Stimulated activated CD4-positive, alpha-beta T cell treated with anti-CD3 and anti-CD28 coated beads, Interleukin-4, amount 100 ng/mL, for 1 hour (primary cell): ENCODE data around the gene KCNQ5.

Experiments
- DNase-seq: peaks from one replicate; pipeline ENCODE4 v3.0.0-alpha.2; 2020

The KCNQ5 gene

DNA sequence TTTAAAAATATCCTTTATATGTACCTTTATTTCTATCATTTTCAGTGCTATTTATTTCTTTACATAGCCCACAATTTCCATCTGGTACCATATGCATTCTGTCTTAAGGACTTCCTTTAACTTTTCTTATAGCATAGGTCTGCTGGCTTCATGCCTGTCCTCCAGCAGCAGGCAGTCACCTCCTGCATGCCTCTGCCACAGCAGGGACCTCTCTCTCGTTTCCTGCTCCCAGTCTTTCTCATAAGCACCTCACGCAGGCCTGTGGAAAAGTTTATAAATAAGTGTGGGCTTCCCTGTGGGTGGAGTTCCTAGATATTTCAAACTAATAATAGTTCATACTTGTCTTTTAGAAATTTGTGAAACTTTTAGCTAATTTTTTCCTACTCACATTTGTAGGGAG is 133.9 kb downstream of the KCNQ5 start:
- no peak for DNase-seq

DNA sequence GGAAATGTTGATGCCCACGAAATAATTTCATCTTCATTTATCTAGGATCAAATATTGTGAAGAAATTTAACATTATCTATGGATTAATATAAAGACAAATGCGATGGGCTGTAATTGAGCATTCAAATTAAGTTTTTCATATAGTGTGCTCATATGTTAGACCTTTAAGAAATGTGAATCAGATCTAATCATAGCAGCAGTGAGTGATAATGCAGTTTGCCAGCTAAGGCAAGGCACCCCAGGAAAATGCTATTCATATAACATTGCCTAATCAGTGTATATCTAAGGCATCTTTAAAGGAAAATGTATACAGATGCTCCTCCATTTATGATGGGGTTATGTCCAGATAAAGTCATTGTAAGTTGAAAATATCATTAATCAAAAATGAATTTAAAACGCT is 135.2 kb downstream of the KCNQ5 start:
- no peak for DNase-seq

DNA sequence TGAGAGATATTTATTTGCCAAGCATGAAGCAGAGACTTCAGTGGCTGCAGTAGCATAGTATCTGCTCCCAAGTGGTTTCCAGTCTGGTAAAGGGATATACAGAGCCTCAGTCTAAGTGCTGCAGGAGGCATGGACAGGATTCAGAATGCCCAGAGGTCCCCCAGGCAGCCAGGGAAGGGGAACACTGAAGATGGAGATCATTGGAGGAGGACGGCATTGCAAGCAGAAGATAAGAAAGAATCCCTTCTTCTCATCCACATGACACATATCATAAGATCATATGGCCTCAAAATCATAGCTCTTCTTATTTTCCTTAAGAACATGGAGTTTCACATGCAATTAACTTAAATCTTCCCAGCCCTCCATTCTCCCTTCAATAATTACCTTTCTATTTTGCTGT is 136.1 kb downstream of the KCNQ5 start:
- no peak for DNase-seq

DNA sequence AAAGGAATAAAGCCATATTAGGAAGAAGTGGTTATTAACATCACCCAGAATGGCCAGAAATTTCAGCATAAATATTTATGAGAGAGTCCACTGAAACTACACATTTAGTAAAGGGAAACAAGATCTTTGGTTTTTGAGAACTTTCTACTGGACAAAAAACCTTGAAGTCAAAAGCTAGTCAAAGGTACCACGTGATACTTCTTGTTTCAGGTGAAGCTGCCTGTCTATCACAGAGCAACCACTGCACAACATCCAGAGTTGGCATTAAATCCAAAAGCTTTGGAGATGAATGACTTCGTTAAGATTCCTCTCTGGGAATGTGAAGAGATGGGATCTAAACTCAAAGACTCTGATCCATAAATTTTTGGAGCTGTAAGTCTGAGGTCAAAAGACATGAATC is 137.0 kb downstream of the KCNQ5 start:
- no peak for DNase-seq

DNA sequence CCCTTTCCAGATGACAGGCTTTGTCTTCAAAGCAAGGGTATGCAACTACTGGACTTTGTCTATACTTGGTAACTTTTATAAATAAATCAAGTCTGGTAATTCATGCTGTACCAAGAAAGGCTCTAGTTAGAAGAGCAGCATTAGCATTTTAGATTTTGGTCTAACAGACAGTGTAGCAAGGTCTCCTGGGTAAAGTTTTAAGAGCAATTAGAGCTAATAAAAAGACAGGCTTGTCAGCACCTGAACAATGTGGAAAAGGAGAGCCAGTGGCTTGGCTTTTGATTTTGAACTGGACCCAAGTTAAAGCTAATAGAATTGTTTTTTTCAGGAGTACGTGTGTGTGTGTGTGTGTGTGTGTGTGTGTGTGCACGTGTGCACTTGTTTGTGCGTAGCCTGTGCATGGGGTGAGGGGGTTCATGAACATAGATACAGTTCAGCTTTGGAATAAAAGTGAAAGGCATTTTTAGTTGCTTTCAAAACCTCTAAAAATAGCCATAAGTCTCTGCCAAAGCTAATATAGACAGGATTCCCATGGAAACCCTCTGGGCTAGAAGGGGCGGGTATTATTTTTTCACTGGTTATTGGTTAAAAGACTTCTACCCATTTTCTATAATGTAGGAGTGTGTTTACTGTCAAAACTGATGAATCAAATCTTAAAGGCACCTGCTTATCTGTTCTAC is 138.4 kb downstream of the KCNQ5 start:
- no peak for DNase-seq

DNA sequence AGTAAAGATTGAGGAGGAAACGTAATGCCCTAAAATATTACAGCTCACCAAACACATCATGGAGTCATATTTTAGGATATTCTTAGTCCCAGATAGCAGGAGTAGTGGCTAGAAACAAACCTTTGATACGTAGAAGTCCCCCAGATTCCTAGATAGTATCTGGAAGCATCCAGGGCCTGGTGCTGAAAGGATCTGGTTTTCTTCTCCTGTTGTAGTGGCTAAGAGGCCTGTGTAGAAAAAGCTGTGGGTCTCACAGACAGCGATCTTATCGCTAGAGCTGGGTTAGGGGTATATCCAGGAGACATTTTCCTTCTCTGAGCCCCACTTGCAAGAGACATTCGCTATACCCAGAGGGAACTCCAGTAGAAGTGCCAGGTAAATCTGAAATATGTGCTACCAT is 139.9 kb downstream of the KCNQ5 start:
- no peak for DNase-seq

DNA sequence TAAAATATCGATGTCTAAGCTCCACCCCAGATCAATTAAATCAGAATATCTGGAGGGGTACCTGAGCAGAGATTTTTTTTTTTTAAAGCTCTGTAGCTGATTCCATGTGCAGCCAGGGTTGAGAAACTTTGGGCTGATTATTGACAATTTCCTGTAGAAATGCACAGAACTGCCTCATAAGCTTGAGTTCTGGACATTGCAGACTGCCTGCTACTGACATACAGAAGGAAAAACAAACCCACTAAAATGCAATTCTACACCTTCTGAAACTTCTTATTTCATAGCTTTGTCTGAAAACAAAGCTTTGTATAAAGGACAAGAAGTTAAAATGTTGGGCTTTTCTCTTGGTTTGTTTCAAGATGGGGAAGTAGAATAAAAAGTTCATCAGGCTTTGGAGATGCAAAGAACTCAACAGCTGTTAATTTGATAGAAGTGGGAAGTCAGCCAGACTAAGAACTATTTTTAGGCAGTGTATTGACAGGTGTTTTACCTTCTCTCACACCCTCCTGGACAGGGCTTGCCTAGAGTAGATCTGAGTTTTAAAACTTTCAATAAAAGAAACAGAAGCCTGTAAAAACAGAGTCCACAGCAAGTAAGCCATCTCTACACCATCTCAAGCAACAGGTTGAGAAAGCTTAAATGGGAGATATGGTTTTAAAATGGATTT is 147.7 kb downstream of the KCNQ5 start:
- no peak for DNase-seq

DNA sequence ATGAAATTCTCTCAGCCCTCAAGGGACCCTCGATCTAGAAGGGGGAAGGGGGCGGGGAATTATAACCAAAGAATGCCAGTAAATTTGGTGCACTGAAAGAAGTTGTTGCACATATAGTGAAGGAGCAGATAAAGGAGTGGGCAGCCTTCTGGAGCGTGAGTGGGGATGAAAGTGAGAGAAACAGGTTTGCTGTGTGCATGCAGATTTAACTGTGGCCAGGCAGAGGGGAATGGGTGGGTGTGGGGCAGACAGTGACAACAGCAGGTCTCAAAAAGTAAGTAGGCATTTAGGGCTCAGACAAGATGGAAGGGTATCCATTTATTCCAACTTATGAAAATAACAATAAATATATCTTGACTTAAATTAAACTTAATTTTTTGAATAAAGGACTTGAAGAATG is 149.1 kb downstream of the KCNQ5 start:
- no peak for DNase-seq

DNA sequence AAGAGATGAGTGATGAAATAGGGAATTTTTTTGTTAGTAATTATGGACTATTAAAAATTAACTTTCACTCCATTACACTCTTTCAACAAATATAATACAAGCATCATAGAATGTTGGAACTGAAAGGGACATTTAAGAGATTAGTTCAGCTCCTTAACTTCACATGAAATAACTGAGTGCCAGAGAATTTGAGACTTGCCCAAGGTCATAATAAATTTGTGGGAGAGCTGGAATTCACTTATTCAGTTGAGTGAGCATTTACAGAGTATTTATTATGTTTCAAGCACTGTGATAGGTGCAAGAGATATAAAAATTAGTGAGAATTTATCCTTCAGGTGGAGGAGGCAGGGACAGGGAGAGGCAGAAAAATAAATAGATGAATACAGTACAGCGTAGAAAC is 154.6 kb downstream of the KCNQ5 start:
- no peak for DNase-seq

DNA sequence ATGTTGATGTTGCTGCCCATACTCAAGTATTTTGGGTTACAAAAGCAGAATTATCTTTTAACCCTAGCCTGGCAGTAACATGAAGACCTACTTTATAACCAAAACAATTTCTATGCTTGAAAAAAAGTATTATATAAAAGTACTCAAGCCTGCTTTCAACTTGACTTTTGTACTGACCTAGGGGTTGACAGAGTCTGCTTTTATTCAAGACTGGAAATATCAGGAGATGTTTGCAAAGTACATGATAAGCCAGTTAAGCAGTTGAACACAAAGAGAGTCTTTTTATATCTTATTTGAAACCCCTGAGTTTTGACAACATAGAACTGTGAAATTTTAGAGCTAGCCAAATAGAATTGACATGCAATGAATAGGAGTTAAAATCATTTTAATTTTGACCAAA is 159.8 kb downstream of the KCNQ5 start:
- DNase-seq = no peak

DNA sequence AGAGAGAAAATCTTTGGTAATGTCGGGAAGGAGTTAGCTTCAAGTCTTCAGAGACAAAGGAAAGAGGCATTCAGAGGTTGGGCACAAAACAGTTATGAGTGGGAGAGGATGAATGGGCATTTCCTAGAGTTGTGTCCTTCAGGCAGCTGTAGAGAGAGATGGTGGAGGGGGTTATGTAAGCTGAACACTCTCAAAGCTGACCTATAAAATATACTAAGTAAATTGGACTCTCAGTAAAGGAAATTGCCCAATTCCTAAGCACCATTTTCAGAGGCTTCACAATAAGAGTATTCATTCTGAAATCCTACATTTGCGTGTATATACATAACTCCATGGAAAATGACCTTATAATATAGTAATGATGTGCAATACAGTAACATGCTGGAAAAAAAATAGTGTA is 161.2 kb downstream of the KCNQ5 start:
- no peak for DNase-seq

DNA sequence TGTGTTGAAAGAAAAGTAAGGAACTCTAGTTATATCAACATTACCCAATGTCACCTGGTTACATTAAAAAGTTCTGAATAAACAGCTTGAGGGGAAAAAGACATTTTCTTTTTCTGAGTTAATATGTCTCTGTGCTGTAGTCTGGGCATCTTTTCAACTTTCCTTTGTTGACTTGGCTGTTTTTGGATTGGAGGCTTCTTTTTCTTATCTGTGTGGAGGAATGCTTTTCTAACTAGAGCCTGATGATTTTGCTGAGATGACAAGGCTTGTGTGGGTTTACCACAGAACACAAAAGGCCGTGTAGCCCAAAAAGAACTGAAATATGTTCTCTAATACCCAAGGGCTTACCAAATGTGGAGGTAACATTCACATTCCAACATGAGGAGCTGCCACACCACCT is 161.8 kb downstream of the KCNQ5 start:
- no peak for DNase-seq

DNA sequence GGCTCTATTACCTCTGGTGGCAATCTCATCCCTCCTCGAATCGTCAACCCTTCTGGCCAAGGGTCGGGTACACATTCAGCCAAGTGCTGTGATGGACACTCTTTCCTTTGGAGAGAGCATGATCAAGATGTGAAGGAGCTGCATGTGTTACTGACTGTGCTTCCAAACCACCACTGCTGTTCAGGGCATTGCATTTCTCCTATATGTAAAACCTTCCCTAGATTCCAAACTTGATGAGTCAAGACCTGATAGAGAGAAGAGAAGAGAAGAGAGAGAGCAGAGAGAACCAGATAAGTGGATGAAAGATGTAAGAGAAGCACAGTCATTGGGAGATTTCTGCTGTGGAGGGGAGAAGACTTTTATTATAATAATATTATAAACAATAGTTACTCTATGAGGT is 162.2 kb downstream of the KCNQ5 start:
- DNase-seq = no peak

DNA sequence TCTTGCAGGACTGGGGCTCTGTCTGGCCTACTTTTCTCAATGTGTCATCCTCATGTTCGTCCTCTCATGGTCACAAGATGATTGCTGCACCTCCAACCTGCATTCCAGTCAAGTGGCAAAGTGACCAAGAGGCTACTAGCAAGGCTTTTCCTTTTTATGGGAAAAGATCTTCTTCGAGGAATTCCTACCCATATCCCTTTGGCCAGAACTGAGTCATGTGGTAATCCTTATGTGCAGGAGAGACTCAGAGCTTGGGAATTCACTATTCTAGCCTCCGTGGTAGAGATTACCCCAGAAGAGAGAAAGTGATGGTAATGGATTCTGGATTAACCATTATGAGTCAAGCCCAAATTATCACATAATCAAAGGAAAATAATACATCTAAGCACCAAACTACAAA is 162.7 kb downstream of the KCNQ5 start:
- DNase-seq = no peak

DNA sequence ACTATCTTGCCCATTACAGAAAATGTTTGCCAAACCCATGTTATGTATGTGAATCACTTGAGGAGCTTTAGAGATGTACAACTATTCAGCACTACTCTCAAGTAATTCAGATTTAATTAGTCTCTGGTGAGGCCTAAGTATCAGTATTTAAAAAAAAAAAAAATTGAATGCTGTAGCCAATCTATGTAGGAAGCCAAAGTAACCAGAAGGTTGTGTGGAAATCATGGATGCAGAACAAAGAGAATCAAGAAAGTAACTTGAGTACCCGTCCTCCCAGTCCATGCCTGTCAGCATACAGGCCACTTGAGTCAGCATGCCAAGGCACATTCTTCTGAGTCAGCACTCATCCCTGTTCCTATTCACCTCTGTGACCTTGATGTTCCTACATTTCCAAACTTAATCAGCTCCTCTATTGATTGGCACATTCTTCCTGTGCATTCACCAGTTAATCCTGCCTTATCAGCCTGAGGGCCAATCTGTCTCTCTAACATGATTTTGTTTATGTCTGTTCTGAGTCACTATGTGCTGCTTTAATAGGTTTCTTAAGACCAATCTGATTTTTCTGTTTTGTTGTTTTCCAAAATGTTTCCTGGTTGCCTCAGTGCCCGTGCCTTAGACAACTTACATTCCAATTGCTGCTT is 165.6 kb downstream of the KCNQ5 start:
- no peak for DNase-seq

DNA sequence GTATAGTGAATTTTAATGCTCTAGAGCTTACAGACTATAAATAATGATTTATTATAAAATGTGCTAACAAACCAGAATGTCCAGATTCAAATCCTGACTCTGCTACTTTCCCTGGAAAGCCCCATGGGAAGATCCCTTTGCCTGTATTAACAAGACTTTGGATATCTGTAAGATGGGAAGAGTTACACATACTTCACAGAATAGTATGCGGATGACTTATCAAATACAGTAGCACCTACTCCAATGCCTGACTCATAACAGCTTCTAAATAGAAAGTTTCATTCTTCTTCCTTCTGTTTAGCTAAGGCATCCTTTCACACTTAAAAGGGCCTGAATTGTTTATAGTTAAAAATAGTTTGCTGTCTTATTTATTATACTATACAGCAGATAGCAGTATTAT is 166.3 kb downstream of the KCNQ5 start:
- no peak for DNase-seq

DNA sequence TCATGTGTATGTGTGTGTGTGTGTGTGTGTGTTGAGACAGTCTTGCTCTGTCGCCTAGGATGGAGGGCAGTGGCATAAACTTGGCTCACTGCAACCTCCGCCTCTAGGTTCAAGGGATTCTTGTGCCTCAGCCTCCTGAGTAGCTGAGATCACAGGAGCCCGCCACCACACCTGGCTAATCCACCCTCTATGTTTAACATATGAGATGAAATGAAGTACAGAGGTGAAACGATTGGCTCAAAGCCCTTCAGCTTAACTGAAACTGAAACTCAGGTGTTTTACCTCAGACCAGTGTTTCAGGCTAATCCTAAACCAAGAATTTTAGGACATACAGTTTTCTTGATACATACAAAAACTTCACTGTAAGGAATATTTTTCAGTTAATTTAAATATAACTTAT is 167.3 kb downstream of the KCNQ5 start:
- DNase-seq = no peak

DNA sequence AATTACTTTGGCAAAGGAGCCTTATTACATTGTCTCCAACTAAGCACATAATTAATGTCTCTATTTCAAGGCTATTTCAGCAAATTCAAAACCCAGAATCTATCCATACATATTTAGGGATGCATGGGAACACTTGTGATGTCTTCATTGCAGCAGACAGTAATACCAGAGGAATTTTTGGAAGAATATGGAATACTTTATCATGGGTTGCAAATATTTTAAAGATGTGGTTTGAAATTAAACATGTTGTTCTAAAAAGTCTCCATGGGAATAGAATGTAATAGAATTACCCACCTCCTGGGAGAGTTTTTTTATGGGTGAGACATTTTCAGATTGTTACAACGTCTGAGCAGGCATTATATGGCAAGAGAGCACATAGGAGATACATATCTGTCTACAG is 170.8 kb downstream of the KCNQ5 start:
- no peak for DNase-seq

DNA sequence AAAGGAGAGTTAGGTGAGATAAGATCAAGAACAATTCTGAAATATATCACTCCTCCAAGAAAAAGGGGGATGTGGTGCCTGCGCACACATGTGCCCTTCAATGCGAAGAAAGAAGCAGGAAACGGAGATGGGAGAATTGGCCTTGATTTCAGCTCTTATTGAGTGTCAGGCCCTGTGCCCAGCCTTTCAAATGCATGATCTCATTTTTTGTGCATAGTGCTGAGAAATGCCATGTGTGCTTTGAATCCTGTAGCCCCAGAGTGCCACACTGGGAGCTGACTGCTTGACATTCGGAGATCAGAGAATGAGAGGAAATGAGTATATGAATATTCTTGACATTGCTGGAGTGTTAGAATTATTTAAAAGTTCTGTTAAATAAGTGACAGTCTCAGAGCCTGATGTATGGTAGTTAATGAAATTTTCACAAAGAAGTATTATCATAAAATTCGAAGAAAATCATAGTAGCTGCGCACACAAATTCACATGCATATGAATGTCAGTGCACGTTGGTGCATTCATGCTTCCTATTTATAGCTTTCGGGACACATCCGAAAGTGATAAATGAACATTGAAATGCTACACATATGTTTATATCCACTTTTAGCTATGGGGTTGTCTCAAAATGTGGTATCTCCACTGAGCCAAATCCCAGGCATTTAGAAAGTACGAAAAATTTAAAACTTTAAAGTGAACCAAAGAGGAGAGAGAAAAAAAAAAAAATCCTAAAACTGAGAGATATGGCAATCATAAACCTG is 172.0 kb downstream of the KCNQ5 start:
- no peak for DNase-seq

DNA sequence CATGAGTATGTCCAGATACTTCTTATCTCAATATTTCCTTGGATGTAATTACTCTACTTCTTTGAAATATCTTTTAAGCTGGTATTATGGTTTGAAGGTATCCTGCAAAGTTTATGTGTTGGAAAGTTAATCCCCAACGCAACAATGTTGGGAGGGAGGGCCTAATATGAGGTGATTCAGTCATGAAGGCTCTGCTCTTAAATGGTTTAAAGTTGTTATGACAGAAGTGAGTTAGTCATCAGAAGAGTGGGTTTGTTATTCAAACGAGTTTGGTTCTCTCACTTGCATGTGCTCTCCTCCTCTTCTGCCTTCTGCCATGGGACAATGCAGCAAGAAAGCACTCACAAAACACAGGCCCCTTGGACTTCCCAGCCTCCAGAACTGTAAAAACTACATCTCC is 176.3 kb downstream of the KCNQ5 start:
- DNase-seq = no peak

DNA sequence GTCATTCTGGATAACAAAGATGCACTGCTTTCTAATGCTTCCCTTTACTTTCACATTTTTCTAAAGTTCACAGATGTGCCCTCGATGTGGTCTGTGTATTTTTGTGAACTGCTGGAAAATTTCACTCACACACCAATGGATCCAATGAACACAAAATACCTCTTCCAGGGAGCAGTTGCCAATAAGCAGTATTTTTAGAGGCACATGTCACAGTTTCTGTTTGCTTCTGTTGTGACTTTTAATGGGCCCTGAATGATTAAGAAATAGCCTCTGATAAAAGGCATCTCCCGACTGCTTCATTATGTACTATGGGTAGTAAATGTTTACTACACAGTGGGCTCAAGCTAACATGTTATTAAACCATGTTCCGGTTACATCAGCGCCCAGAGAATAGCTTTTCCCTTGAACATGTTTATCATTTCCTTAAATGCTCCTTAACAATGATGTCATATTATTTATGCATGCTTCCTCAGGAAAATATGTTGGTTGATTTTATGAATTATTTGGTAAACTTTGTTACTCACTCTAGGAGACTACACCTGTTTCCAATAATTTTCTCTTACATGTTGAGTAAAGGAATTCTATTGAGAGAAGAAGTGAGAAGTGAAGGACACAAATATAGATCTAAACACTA is 188.0 kb downstream of the KCNQ5 start:
- no peak for DNase-seq

DNA sequence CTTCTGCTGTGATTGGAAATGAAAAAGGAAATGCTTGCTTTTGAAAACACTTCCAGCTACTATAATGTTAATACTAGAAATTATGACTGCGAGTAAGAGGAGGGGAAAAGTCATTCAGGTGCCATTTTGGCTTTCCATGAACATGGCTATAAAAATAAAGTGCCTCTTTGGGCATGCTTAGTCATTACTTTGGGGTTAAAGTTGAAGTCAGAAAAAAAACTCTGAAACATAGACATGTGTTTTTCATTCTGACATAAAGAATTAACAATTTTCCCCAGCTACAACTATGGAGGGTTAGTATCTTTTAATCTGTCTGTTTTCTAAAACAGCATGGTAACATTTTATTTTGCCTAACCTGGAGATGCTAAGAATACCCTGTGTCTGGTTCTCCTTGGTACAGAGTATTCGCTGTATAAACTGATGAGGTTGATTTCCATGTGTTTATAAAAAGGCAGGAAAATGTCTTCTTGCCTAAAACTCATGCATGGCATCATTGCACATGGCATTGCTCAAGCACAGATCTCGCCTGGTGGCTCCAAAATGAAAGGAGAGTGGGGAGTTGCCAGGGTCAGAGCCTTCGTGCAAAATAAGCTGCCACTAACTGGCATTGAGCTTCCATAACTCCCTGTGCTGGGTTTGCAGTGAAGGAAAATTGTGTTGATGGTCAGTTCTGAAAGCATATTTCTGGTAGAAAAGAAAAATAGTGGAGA is 188.9 kb downstream of the KCNQ5 start:
- no peak for DNase-seq

DNA sequence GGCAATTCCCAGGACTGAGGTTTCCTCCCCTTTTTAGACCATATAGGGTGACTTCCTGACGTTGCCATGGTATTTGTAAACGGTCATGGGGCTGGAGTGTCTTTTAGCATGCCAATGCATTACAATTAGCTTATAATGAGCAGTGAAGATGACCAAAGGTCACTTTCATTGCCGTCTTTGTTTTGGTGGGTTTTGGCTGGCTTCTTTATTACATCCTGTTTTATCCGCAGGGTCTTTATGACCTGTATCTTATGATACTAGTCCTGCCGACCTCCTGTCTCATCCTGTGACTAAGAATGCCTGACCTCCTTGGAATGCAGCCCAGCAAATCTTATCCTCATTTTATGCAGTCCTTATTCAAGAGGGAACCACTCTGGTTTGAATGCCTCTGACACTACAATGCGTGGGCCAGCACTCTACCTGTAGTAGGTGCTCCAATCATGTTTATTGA is 190.1 kb downstream of the KCNQ5 start:
- no peak for DNase-seq
